Measurements from ENCODE around the gene CAPN7.

GRCh38 chr3:15284121-15284889, 78.3 kb downstream of the CAPN7 start:
- TF ChIP-seq CTCF (IDR thresholded peaks at IDR 0.05) (no peak), POLR2AphosphoS5 (IDR thresholded peaks at IDR 0.05) (no peak), POLR2A (IDR thresholded peaks at IDR 0.05) (no peak), EP300 (IDR thresholded peaks at IDR 0.05) (no peak)

All from sigmoid colon (tissue), 4 donors.